Activated CD8-positive, alpha-beta memory T cell treated with anti-CD3 and anti-CD28 coated beads, Interleukin-2, amount 10 ng/mL, durations not matched to agents 7 days and 5 days (primary cell): Measurements from ENCODE around the gene LCP2. TPM values are rescaled to one million over a fixed set of nuclear protein-coding genes. Genes with fewer than 3 reads are reported as not detected.

Experiments
- ATAC-seq: fragments of 150-1000 bp; cut with Tn5 transposase; one replicate; pipeline ENCODE4 v1.10.0; 2021; ENCODE audit warnings: moderate library complexity
- CTCF ChIA-PET: fragments of 350-600 bp; sonication (Branson Sonifier 250); formaldehyde crosslinking; loops from one replicate; lab custom pipeline; 2021; ENCODE audit warnings: antibody characterized with exemption; lab: Charles Lee
- DNase-seq: peaks from one replicate; pipeline ENCODE4 v3.0.0-alpha.2; 2020
- H3K27ac Mint-ChIP-seq: one replicate; pipeline ENCODE4 v1.8.0; 2021; ENCODE audit warnings: mild to moderate bottlenecking, mixed read lengths
- H3K27me3 Mint-ChIP-seq: one replicate; pipeline ENCODE4 v1.8.0; 2021; ENCODE audit warnings: mixed read lengths
- H3K36me3 Mint-ChIP-seq: one replicate; pipeline ENCODE4 v1.8.0; 2021; ENCODE audit warnings: mild to moderate bottlenecking, mixed read lengths
- H3K4me1 Mint-ChIP-seq: one replicate; pipeline ENCODE4 v1.8.0; 2021; ENCODE audit warnings: mixed read lengths
- H3K4me3 Mint-ChIP-seq: one replicate; pipeline ENCODE4 v1.8.0; 2021; ENCODE audit warnings: mild to moderate bottlenecking, moderate library complexity, mixed read lengths
- H3K9me3 Mint-ChIP-seq: one replicate; pipeline ENCODE4 v1.8.0; 2022; ENCODE audit warnings: low read depth, mixed read lengths
- total RNA-seq, 2 experiments: library from RNA; stranded (reverse); gene quantifications; one replicate each; pipeline ENCODE4 v1.2.3, GENCODE V29; 2021

The LCP2 gene
- total RNA-seq, 2 experiments from 2014 or later = 393 to 419 TPM

DNA sequence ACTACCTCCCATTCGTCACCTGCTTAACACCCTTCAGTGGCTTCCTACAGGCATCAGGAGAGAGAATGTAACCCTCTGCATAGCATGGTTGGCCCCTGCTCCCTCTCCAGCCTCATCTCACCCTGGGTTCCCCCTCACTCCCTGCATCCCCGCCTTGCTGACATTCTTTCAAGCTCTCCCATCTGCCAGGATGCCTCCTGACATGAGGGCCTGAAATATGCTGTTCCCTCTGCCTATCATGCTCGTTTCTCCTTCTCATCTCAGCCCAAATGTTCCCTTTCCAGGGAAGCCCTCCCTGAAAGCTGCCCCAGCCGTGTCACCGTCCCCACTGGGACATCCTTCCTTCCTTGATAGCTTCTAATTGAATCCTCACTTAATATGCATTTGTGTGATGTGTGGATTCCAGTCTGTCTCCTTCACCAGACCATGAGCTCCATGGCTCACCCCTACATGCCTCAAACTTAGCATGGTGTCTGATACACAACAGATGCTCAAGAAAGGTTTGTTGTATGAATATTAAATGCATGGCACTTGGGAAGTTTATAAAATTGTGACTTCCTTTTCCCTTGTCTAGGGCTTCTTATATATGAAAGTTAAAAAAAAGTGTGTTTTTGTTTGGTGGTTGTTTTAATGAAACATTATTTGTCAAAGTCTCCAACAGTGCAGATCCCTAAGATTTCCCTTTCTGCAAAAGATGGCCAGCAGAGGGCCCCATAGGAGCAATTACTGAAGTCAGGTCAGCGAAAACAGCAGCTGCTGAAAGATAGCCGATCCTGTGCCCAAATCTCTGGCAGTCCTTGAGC is 72.0 kb downstream of the LCP2 start:
- Mint-ChIP-seq H3K27ac (no peak overlapping the region), H3K27me3 (no peaks in the 10 kb centered on the region), H3K4me3 (no peak overlapping the region), H3K36me3 (no peaks in the 10 kb centered on the region), H3K4me1 (peaks cover 3% of the 10 kb centered on the region), H3K9me3 (no peaks in the 10 kb centered on the region)
- DNase-seq = peak; percentile 86
- ATAC-seq = peak; percentile 77
- CTCF ChIA-PET = interaction anchor here (0.6 to 9.9 kb wide), 37 partner anchors 9 to 540 kb away, joined by 3 to 205 read pairs (median 5); no protein-coding TSS in a partner anchor

DNA sequence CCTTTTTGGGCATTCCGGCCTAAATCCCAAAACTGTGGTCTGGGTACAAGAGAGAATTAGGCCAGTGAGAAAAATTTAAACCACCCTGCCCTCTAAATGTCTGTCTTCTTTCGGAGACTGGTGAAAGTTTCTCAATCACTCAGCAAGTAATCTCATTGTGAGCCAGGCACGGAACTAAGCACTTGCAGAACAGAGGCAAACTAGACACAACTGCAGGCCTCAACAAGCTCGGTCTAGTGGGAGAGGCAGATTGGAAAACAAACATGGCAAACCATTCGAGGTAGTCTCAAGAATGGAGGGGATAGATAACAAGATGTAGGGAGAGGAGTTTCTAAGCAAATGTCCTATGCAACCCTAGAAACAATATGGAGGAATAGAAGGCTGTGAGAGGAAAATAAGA is 73.7 kb downstream of the LCP2 start:
- Mint-ChIP-seq H3K4me1 (peaks cover 3% of the 10 kb centered on the region), H3K9me3 (no peaks in the 10 kb centered on the region), H3K27ac (no peak overlapping the region), H3K27me3 (no peaks in the 10 kb centered on the region), H3K4me3 (no peak overlapping the region), H3K36me3 (no peaks in the 10 kb centered on the region)
- CTCF ChIA-PET = interaction anchor here (1.1 to 9.9 kb wide), 4 partner anchors 13 to 195 kb away, joined by 3 to 205 read pairs (median 26); no protein-coding TSS in a partner anchor
- DNase-seq (no peak), ATAC-seq (no peak)

DNA sequence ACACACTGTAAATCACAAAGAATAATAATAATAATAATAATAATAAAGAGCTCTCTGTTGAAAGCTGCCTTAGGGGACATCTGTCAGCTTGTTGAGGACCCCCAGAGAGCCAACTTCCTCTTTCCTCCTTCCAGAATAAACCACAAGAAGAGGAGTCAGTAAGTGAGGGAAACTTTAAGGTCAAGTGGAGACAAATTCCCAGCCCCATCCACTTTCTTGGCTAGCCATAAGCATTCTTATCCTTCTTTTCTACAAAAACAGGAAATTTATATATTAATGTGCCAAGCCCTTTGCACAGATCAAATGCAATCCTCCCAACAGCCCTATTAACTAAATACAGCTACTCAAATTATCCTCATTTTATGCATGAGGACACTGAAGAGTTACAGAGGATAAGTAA is 74.2 kb downstream of the LCP2 start:
- Mint-ChIP-seq H3K9me3 (no peaks in the 10 kb centered on the region), H3K4me3 (no peak overlapping the region), H3K36me3 (no peaks in the 10 kb centered on the region), H3K4me1 (peaks cover 3% of the 10 kb centered on the region), H3K27me3 (no peaks in the 10 kb centered on the region), H3K27ac (no peak overlapping the region)
- DNase-seq = no peak
- no peak for ATAC-seq
- CTCF ChIA-PET = interaction anchor here (1.0 to 9.9 kb wide), 4 partner anchors 9 to 196 kb away, joined by 3 to 205 read pairs (median 4); partner anchors contain the start of gene C5orf58

DNA sequence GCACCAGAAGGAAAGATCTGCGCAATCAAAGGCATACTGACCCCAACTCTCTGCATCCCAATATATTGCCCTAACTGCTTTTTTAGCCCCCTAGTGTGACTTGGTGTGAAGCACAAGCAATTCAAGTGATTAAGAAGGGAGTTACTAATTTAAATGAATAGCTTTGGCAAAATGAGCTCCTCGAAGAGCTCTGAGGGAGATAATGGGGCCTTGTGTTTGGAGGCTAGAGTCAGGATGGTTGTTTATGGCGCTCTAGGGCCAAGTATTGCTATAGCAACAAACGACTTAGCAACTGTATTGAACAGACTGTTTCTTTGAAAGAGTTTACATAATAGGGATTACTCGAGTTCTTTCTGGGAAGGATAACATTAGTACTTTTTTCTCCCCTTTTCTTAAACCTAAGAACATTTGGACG is 76.2 kb downstream of the LCP2 start:
- H3K9me3 Mint-ChIP-seq = no peaks in the 10 kb centered on the region
- H3K27me3 Mint-ChIP-seq = peaks cover 1% of the 10 kb centered on the region
- no peak overlapping the region for H3K4me3 Mint-ChIP-seq
- CTCF ChIA-PET = interaction anchor here (0.7 to 9.9 kb wide), 2 partner anchors 45 to 118 kb away, joined by 3 to 205 read pairs; no protein-coding TSS in a partner anchor
- peaks cover 3% of the 10 kb centered on the region for H3K4me1 Mint-ChIP-seq
- no peak for ATAC-seq
- DNase-seq = no peak
- no peak overlapping the region for H3K27ac Mint-ChIP-seq
- H3K36me3 Mint-ChIP-seq = no peaks in the 10 kb centered on the region

GRCh38 chr5:170220191-170220590 is 77.4 kb downstream of the LCP2 start:
- H3K27me3 Mint-ChIP-seq = peaks cover 7% of the 10 kb centered on the region
- CTCF ChIA-PET = interaction anchor here (1.4 to 9.9 kb wide), 3 partner anchors 10 to 120 kb away, joined by 4 to 205 read pairs (median 5); no protein-coding TSS in a partner anchor
- ATAC-seq (no peak), DNase-seq (no peak)
- no peaks in the 10 kb centered on the region for H3K4me1 Mint-ChIP-seq
- no peak overlapping the region for H3K27ac Mint-ChIP-seq
- H3K4me3 Mint-ChIP-seq = no peak overlapping the region
- H3K36me3 Mint-ChIP-seq = no peaks in the 10 kb centered on the region
- H3K9me3 Mint-ChIP-seq = no peaks in the 10 kb centered on the region

DNA sequence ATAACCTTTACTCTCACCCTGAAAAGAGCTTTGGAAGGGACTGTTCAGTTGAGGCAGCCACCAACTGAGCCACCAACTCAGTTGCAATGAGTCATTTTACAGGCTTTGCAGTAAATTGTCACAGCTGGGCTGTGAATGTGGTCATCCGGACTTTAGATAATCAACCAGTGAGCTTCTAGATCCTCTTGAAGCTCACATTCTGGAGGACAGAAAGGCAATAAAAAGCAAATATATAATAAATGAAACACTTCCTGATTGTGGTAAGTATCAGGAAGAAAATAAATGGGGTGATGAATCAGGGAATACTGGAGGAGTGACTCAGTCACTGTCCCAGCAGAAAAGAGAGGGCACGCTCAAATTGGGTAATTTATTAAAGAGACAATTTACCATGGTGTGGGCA is 78.0 kb downstream of the LCP2 start:
- DNase-seq (no peak), ATAC-seq (no peak)
- CTCF ChIA-PET = interaction anchor here (1.4 to 9.9 kb wide), 3 partner anchors 9 to 120 kb away, joined by 4 to 205 read pairs (median 5); no protein-coding TSS in a partner anchor
- Mint-ChIP-seq H3K9me3 (no peaks in the 10 kb centered on the region), H3K27me3 (peaks cover 7% of the 10 kb centered on the region), H3K4me1 (no peaks in the 10 kb centered on the region), H3K36me3 (no peaks in the 10 kb centered on the region), H3K4me3 (no peak overlapping the region), H3K27ac (no peak overlapping the region)

DNA sequence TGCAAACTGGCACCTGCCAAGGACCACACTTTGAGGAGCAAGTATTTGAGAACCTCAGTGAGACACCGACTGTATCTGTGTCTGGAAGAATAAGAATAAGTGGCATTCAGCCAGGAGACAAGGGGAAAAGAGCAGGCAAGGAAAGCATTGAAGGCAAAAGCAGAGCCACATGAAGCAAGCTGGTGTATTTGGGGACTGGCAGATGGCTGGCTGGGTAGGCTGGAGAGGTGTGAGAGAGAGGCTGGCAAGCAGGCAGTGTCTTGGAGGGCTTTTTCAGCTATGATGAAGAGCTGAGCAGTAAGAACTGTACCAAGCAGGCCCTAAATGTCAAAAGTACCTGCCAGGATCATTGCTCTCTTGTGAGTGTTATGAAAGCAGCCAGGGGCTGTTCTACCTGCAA is 78.9 kb downstream of the LCP2 start:
- CTCF ChIA-PET = no interaction called here
- Mint-ChIP-seq H3K36me3 (no peaks in the 10 kb centered on the region), H3K4me3 (no peak overlapping the region), H3K9me3 (no peaks in the 10 kb centered on the region), H3K27ac (no peak overlapping the region), H3K27me3 (peaks cover 9% of the 10 kb centered on the region), H3K4me1 (no peaks in the 10 kb centered on the region)
- DNase-seq = no peak
- ATAC-seq = no peak

GRCh38 chr5:170217831-170218230 is 79.7 kb downstream of the LCP2 start:
- ATAC-seq (no peak), DNase-seq (no peak)
- CTCF ChIA-PET = interaction anchor here (0.9 to 2.5 kb wide), 6 partner anchors 23 to 204 kb away, joined by 3 to 7 read pairs (median 4); no protein-coding TSS in a partner anchor
- Mint-ChIP-seq H3K4me1 (no peaks in the 10 kb centered on the region), H3K4me3 (no peak overlapping the region), H3K9me3 (no peaks in the 10 kb centered on the region), H3K36me3 (no peaks in the 10 kb centered on the region), H3K27me3 (peaks cover 9% of the 10 kb centered on the region), H3K27ac (no peak overlapping the region)

DNA sequence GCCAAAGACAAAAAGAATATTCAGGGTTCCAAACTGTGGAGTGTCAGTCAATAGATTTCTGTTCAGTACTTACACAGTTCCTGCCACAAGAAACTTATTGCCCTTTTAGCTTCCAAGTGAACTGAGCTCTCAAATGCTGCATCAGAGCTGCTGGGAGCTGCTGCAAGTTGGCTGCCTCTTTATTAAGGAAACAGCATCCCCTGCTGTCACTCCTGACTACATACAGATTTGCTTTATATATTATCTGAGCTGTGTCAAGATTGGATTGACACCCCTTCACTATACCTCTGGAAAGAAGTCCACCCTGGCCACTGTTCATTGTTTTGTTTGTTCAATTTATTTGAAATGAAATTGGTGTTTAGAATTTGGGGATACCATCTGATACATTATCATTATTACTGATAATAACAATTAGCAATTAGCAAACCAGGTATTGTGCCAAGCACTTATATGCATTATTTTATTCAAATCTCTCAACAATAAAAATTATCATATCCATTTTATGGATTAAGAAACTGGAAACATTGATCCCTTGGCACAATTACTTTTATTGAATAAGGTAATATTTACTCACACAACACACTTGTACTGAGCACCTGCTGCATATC is 81.2 kb downstream of the LCP2 start:
- no peaks in the 10 kb centered on the region for H3K9me3 Mint-ChIP-seq
- no peaks in the 10 kb centered on the region for H3K4me1 Mint-ChIP-seq
- CTCF ChIA-PET = interaction anchor here (0.8 to 2.5 kb wide), 7 partner anchors 10 to 132 kb away, joined by 3 to 7 read pairs (median 4); no protein-coding TSS in a partner anchor
- H3K27ac Mint-ChIP-seq = no peak overlapping the region
- no peak overlapping the region for H3K4me3 Mint-ChIP-seq
- DNase-seq = no peak
- H3K27me3 Mint-ChIP-seq = peaks cover 11% of the 10 kb centered on the region
- H3K36me3 Mint-ChIP-seq = no peaks in the 10 kb centered on the region
- ATAC-seq = no peak

DNA sequence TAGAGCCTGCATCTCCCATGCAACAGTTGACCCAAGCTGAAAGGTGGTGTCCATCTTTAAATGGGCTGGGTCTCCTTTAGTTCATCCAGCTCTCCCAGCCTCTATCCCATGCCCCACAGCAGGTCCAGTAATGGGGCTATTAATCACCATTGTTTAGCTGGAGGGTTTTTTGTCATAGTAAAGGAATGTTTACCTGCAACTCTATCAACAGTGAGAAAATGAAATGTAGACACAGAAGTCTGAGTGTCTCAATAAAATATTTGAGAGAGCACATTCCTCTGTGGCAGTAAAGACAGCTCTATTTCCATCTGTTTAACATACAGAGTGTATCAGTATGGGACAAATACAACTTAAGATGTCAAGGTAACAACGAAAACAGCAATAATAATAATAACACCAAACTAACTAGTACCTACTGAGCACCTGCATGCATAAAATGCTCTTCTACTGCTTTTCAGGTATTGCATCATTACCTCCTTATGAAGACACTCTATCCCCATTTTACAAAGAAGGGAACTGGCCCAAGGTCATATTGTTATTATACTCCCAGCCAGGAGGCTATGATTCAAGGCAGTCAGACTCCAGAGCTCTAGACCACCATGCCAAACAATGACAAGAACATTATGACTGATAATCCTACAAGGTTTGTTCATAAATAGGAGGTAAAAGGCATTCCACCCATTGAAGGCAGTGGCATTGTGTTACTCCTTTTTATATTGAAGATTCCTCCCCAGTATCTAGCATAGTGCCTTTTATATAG is 85.8 kb downstream of the LCP2 start:
- H3K27ac Mint-ChIP-seq = no peak overlapping the region
- CTCF ChIA-PET = interaction anchor here (0.7 to 2.1 kb wide), 3 partner anchors 8 to 210 kb away, joined by 3 to 5 read pairs (median 3); no protein-coding TSS in a partner anchor
- H3K36me3 Mint-ChIP-seq = no peaks in the 10 kb centered on the region
- no peak for DNase-seq
- no peak overlapping the region for H3K4me3 Mint-ChIP-seq
- peaks cover 45% of the 10 kb centered on the region for H3K27me3 Mint-ChIP-seq
- H3K4me1 Mint-ChIP-seq = no peaks in the 10 kb centered on the region
- no peaks in the 10 kb centered on the region for H3K9me3 Mint-ChIP-seq
- no peak for ATAC-seq

DNA sequence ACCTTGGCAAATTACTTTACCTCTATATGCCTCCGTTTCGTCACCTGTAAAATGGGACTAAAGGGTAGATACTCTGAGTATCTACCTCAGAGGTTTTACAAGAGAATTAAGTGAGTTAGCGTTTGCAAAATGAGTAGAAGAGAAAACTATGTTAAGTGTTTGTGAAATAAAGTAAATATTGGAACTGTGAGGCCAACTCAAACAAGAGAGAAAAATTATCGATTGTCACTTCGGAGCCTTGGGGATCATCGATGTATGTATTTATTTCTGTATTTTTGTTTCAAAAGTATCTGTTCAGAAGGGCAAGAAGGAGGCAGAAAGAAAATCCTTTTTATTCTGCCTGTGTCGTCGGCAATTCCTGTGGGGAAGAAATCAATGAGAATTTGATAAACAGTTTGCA is 90.6 kb downstream of the LCP2 start:
- no peak for DNase-seq
- Mint-ChIP-seq H3K36me3 (no peaks in the 10 kb centered on the region), H3K4me1 (no peaks in the 10 kb centered on the region), H3K27me3 (peaks cover 61% of the 10 kb centered on the region), H3K4me3 (no peak overlapping the region), H3K9me3 (no peaks in the 10 kb centered on the region), H3K27ac (no peak overlapping the region)
- ATAC-seq = no peak
- CTCF ChIA-PET = no interaction called here

- ATAC-seq = no peak
- H3K27me3 Mint-ChIP-seq = peaks cover 65% of the 10 kb centered on the region
- no peak overlapping the region for H3K27ac Mint-ChIP-seq
- H3K4me3 Mint-ChIP-seq = no peak overlapping the region
- no peaks in the 10 kb centered on the region for H3K4me1 Mint-ChIP-seq
- H3K36me3 Mint-ChIP-seq = no peaks in the 10 kb centered on the region
- no peaks in the 10 kb centered on the region for H3K9me3 Mint-ChIP-seq
- no peak for DNase-seq
- CTCF ChIA-PET = no interaction called here
Observed at GRCh38 chr5:170206216-170206615, 91.4 kb downstream of the LCP2 start.

GRCh38 chr5:170204202-170204601 is 93.4 kb downstream of the LCP2 start:
- ATAC-seq (no peak), DNase-seq (no peak)
- Mint-ChIP-seq H3K4me1 (no peaks in the 10 kb centered on the region), H3K27ac (no peak overlapping the region), H3K9me3 (no peaks in the 10 kb centered on the region), H3K4me3 (no peak overlapping the region), H3K36me3 (no peaks in the 10 kb centered on the region), H3K27me3 (peaks cover 50% of the 10 kb centered on the region)
- CTCF ChIA-PET = no interaction called here
